HG02981 (cell line): ENCODE data around the gene LTBP3.
"Not testable (repeated sequence)": the region's sequence is repeated elsewhere in the genome, so short reads cannot be mapped to it uniquely, and the experiment has no call there.

Source experiments
- ATAC-seq: cut with Tn5 transposase; IDR thresholded peaks from one replicate; pipeline ENCODE4 v1.9.1; 2021; ENCODE audit warnings: mild to moderate bottlenecking, moderate library complexity; ENCODE audit not compliant: unreplicated experiment

LTBP3 gene

GRCh38 chr11:65538232-65538914 is 19.8 kb downstream of the LTBP3 start:
- ATAC-seq, result no peak

GRCh38 chr11:65537620-65538231 is 20.4 kb downstream of the LTBP3 start:
- ATAC-seq, result no peak

- no peak for ATAC-seq
Observed at GRCh38 chr11:65537296-65537597, 20.9 kb downstream of the LTBP3 start.

GRCh38 chr11:65536412-65537295 is 21.5 kb downstream of the LTBP3 start:
- no peak for ATAC-seq

GRCh38 chr11:65535102-65535501 is 23.1 kb downstream of the LTBP3 start:
- no peak for ATAC-seq

- ATAC-seq, result no peak
Observed at GRCh38 chr11:65532388-65533064, 25.6 kb downstream of the LTBP3 start.

GRCh38 chr11:65530157-65530496 is 28.0 kb downstream of the LTBP3 start:
- no peak for ATAC-seq

- ATAC-seq, result no peak
Observed at GRCh38 chr11:65529475-65530156, 28.5 kb downstream of the LTBP3 start.

GRCh38 chr11:65528819-65529350 is 29.3 kb downstream of the LTBP3 start:
- no peak for ATAC-seq

GRCh38 chr11:65526744-65527143 is 31.4 kb downstream of the LTBP3 start:
- no peak for ATAC-seq

GRCh38 chr11:65525546-65526480 is 32.3 kb downstream of the LTBP3 start:
- no peak for ATAC-seq

GRCh38 chr11:65524741-65525545 is 33.2 kb downstream of the LTBP3 start, which contains the start of gene SCYL1:
Gene SCYL1 (plus strand): TSS chr11:65525083. CDS start chr11:65525154, 71 bp downstream.
- peak; percentile 43 for ATAC-seq

GRCh38 chr11:65524014-65524740 is 34.0 kb downstream of the LTBP3 start:
- no peak for ATAC-seq

GRCh38 chr11:65523631-65523968 is 34.6 kb downstream of the LTBP3 start:
- ATAC-seq, result not testable (repeated sequence)

GRCh38 chr11:65522718-65523630 is 35.2 kb downstream of the LTBP3 start:
- not testable (repeated sequence) for ATAC-seq

- ATAC-seq, result not testable (repeated sequence)
Observed at GRCh38 chr11:65521777-65522521, 36.2 kb downstream of the LTBP3 start.
